Activated T-cell treated with anti-CD3 and anti-CD28 coated beads, Interleukin-2, amount 50 U/mL, for 4 hours (primary cell): Measurements from ENCODE around the gene ATG101. TPM values are rescaled to one million over a fixed set of nuclear protein-coding genes. Genes with fewer than 3 reads are reported as not detected.
A peak's percentile ranks its signal among the peaks of the same experiment; 100 is the strongest.

Experiments used
- ATAC-seq, 2 donors: fragments of 200-7000 bp; cut with Tn5 transposase; one replicate each; pipeline ENCODE4 v1.10.0; 2021
- DNase-seq: peaks from one replicate; pipeline ENCODE4 v3.0.0-alpha.2; 2020
- H3K27me3 Mint-ChIP-seq: one replicate; pipeline ENCODE4 v1.8.0; 2021; ENCODE audit warnings: low read depth, mixed read lengths
- H3K36me3 Mint-ChIP-seq: one replicate; pipeline ENCODE4 v1.8.0; 2022; ENCODE audit warnings: mixed read lengths; ENCODE audit not compliant: insufficient read depth
- H3K4me1 Mint-ChIP-seq: one replicate; pipeline ENCODE4 v1.8.0; 2021; ENCODE audit warnings: low read depth, mixed read lengths
- H3K4me3 Mint-ChIP-seq: one replicate; pipeline ENCODE4 v1.8.0; 2021; ENCODE audit warnings: mild to moderate bottlenecking, moderate library complexity, mixed read lengths
- H3K9me3 Mint-ChIP-seq: one replicate; pipeline ENCODE4 v1.8.0; 2021; ENCODE audit warnings: mixed read lengths
- total RNA-seq, 3 donors: library from RNA; stranded (reverse); gene quantifications; one replicate each; pipeline ENCODE4 v1.2.1, GENCODE V29; 2021

ATG101 gene
- total RNA-seq, 3 donors from 2014 or later, result 59.6 to 69.7 (median 62.0) TPM

DNA sequence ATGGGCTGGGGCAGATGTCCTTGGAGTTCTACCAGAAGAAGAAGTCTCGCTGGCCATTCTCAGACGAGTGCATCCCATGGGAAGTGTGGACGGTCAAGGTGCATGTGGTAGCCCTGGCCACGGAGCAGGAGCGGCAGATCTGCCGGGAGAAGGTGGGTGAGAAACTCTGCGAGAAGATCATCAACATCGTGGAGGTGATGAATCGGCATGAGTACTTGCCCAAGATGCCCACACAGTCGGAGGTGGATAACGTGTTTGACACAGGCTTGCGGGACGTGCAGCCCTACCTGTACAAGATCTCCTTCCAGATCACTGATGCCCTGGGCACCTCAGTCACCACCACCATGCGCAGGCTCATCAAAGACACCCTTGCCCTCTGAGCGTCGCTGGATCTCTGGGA, 7.0 kb downstream of the ATG101 start:
- ATAC-seq (no peak), DNase-seq (no peak)
- no peaks in the 10 kb centered on the region for H3K27me3 Mint-ChIP-seq
- no peaks in the 10 kb centered on the region for H3K9me3 Mint-ChIP-seq
- no peak overlapping the region for H3K4me3 Mint-ChIP-seq
- peaks cover 38% of the 10 kb centered on the region for H3K36me3 Mint-ChIP-seq
- peaks cover 30% of the 10 kb centered on the region for H3K4me1 Mint-ChIP-seq

- Mint-ChIP-seq H3K36me3 (peaks cover 32% of the 10 kb centered on the region), H3K9me3 (no peaks in the 10 kb centered on the region)
Measured at GRCh38 chr12:52078276-52078675, 8.5 kb downstream of the ATG101 start.

GRCh38 chr12:52079576-52080402, 10.0 kb downstream of the ATG101 start, which contains the start of gene SMIM41:
Gene SMIM41 (plus strand): TSS chr12:52079704. CDS start chr12:52079780, 76 bp downstream.
- Mint-ChIP-seq H3K4me1 (peaks cover 13% of the 10 kb centered on the region), H3K27me3 (no peaks in the 10 kb centered on the region), H3K36me3 (peaks cover 26% of the 10 kb centered on the region), H3K9me3 (no peaks in the 10 kb centered on the region), H3K4me3 (no peak within 1 kb of the TSS)
- DNase-seq, result no peak
- ATAC-seq, result no peak

More at GRCh38 chr12:52078276-52078675, 8.5 kb downstream of the ATG101 start:
- Mint-ChIP-seq H3K4me1 (peaks cover 22% of the 10 kb centered on the region), H3K27me3 (no peaks in the 10 kb centered on the region), H3K4me3 (no peak overlapping the region)
- no peak for ATAC-seq
- no peak for DNase-seq

DNA sequence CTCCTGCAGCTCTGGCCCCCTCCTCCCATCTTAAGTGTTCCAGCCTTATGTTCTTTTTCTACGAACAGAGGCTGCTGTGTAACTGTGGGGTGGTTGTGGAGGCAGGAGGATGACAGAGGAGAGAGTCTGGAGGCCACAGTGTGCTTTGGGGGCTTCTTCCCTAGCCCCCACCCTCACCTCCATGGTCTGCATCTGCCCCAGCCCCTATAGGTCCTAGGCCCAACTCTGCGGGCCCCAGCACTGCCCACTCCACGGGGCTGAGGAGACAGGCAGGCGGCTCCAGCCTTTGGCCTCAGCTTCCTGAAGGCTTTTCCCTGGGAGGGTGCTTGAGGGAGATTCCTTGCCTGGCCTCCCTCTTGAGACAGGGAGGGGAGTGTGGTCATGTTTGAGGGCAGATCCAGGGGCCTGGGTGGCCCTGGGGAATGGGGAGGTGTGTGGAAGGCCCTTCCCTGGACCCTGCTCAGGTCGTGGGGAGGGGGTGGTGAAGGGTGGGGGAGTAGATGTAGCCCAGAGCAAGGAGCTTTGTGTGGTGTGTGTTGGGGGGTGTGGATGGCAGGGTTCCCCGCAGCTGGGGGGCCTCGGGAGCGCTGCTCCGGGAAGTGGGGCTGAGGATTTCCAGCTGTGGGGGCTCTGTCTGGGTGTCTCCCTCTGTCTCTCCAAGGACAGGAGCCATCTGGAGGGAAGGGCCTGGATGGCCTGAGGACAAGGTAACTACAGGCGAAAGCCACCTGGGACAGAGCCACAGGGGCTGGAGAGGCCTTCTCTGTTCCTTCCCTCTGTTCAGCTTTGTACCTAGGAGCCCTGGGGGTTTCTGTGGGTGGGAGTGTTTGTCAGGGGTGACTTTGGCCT, 10.8 kb downstream of the ATG101 start:
- no peak for DNase-seq
- no peak for ATAC-seq
- Mint-ChIP-seq H3K27me3 (peaks cover under 1% of the 10 kb centered on the region), H3K4me3 (no peak overlapping the region), H3K36me3 (peaks cover 21% of the 10 kb centered on the region), H3K9me3 (no peaks in the 10 kb centered on the region), H3K4me1 (peaks cover 10% of the 10 kb centered on the region)

GRCh38 chr12:52081263-52081733, 11.5 kb downstream of the ATG101 start:
- Mint-ChIP-seq H3K36me3 (peaks cover 17% of the 10 kb centered on the region), H3K4me1 (peaks cover 10% of the 10 kb centered on the region), H3K9me3 (no peaks in the 10 kb centered on the region), H3K27me3 (peaks cover 5% of the 10 kb centered on the region), H3K4me3 (no peak overlapping the region)
- DNase-seq (no peak), ATAC-seq (peak; percentile 19 to 31)

GRCh38 chr12:52082026-52082668, 12.4 kb downstream of the ATG101 start:
- H3K27me3 Mint-ChIP-seq, result peaks cover 7% of the 10 kb centered on the region
- peaks cover 13% of the 10 kb centered on the region for H3K36me3 Mint-ChIP-seq
- DNase-seq, result no peak
- peaks cover 10% of the 10 kb centered on the region for H3K4me1 Mint-ChIP-seq
- H3K4me3 Mint-ChIP-seq, result no peak overlapping the region
- ATAC-seq, result no peak
- H3K9me3 Mint-ChIP-seq, result no peaks in the 10 kb centered on the region

DNA sequence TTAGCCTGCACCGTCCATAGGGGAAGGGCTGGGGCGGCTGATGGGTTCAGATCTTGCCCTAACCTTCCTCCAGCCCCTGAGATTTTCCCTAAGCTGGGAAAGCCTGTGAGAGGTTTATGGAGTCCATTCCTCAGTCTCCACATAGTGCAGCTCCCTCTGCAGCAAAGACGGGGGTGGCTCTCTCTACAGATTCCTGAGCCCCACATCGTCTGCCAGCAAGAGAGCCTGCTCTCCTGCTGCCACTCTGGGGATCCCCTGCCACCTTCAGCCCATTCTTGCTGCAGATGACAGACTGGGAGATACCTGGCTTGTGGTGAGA, 12.8 kb downstream of the ATG101 start:
- no peaks in the 10 kb centered on the region for H3K9me3 Mint-ChIP-seq
- H3K27me3 Mint-ChIP-seq, result peaks cover 11% of the 10 kb centered on the region
- DNase-seq (no peak), ATAC-seq (no peak)
- peaks cover 10% of the 10 kb centered on the region for H3K4me1 Mint-ChIP-seq
- H3K36me3 Mint-ChIP-seq, result peaks cover 13% of the 10 kb centered on the region
- no peak overlapping the region for H3K4me3 Mint-ChIP-seq

- H3K36me3 Mint-ChIP-seq, result peaks cover 8% of the 10 kb centered on the region
- H3K27me3 Mint-ChIP-seq, result peaks cover 16% of the 10 kb centered on the region
- peak; percentile 72 for DNase-seq
- H3K4me3 Mint-ChIP-seq, result no peak overlapping the region
- peak; percentile 78 to 81 for ATAC-seq
- H3K9me3 Mint-ChIP-seq, result no peaks in the 10 kb centered on the region
- H3K4me1 Mint-ChIP-seq, result peaks cover 8% of the 10 kb centered on the region
Measured at GRCh38 chr12:52082988-52083637, 13.3 kb downstream of the ATG101 start.

DNA sequence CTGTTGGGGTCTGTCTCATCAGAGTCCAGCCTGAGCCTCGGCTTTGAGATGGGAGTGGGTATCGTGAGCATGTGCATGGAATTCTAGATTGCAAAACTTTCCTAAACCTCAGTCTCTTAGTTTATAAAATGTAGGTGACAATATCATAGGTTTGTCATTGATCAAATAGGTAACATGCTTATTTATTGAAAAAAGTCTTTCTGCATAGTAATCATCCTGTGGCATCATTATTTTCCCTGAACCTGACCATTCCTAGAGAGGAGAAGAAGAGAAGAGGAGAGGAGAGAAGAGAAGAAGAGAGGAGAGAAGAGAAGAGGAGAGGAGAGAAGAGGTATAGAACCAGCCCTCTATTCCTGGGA, 13.8 kb downstream of the ATG101 start:
- DNase-seq (no peak), ATAC-seq (no peak)
- H3K4me3 Mint-ChIP-seq, result no peak overlapping the region
- peaks cover 19% of the 10 kb centered on the region for H3K27me3 Mint-ChIP-seq
- H3K9me3 Mint-ChIP-seq, result no peaks in the 10 kb centered on the region
- H3K4me1 Mint-ChIP-seq, result peaks cover 8% of the 10 kb centered on the region
- H3K36me3 Mint-ChIP-seq, result peaks cover 5% of the 10 kb centered on the region

GRCh38 chr12:52084491-52085231, 14.9 kb downstream of the ATG101 start:
- DNase-seq, result no peak
- Mint-ChIP-seq H3K36me3 (no peaks in the 10 kb centered on the region), H3K4me1 (peaks cover 8% of the 10 kb centered on the region), H3K27me3 (peaks cover 26% of the 10 kb centered on the region), H3K4me3 (no peak overlapping the region), H3K9me3 (no peaks in the 10 kb centered on the region)
- ATAC-seq, result no peak

- Mint-ChIP-seq H3K4me3 (no peak overlapping the region), H3K4me1 (peaks cover 8% of the 10 kb centered on the region), H3K27me3 (peaks cover 35% of the 10 kb centered on the region), H3K9me3 (no peaks in the 10 kb centered on the region), H3K36me3 (no peaks in the 10 kb centered on the region)
- ATAC-seq, result no peak
- no peak for DNase-seq
Measured at GRCh38 chr12:52085682-52086180, 16.0 kb downstream of the ATG101 start.

GRCh38 chr12:52086366-52086765, 16.6 kb downstream of the ATG101 start:
- Mint-ChIP-seq H3K4me3 (no peak overlapping the region), H3K9me3 (no peaks in the 10 kb centered on the region), H3K36me3 (no peaks in the 10 kb centered on the region), H3K27me3 (peaks cover 41% of the 10 kb centered on the region), H3K4me1 (peaks cover 8% of the 10 kb centered on the region)
- ATAC-seq (no peak), DNase-seq (no peak)
